ENCODE results near the gene IST1. TPM values are rescaled to one million over a fixed set of nuclear protein-coding genes. Genes with fewer than 3 reads are reported as not detected.
A peak's percentile ranks its signal among the peaks of the same experiment; 100 is the strongest.

The IST1 gene
- total RNA-seq, 2 donors from 2014 or later: 154 to 181 TPM

DNA sequence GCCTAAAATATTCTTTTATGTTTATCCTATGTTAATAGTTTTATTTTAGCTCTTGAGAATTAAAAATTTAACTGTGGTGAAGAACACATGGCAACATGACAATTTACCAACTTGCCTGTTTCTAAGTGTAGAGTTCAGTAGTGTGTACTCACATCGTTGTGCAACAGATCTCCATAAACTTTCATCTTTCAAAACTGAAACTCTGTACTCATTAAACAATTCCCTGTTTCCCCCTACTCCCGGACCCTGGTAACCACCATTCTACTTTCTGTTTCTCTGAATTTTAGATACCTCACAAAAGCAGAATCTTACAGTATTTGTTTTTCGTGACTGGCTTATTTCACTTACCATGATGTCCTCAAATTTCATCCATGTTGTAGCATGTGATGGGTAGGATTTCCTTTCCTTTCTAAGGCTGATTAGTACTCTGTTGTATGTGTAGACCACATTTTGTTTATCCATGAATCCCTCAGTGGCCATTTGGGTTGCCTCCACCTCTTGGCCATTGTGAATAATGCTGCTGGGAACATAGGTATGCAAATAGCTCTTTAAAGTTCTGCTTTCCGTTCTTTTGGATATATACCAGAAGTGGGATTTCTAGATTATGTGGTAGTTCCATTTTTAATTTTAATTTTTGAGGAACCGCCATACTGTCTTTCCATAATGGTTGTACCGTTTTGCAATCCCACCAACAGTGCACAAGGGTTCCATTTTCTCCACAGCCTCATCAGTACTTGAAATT lies 17.4 kb downstream of the IST1 start:
- Histone ChIP-seq H3K4me1 (ENCODE audit: control insufficient read depth in 1 of 2, low read depth in 2 of 2) (peaks cover 28 to 39% of the 10 kb centered on the region in 2 donors), H3K27me3 (replicated peaks; ENCODE audit: insufficient read depth) (no peaks in the 10 kb centered on the region), H3K27ac (no peak overlapping the region), H3K36me3 (peaks cover 9% of the 10 kb centered on the region), H3K9me3 (no peaks in the 10 kb centered on the region), H3K4me3 (no peak overlapping the region)
- no peak for ATAC-seq (ENCODE audit: insufficient number of reproducible peaks, low FRiP score, low read depth)
- DNase-seq (ENCODE audit: low spot score): no peak
- TF ChIP-seq, protein P1, sequence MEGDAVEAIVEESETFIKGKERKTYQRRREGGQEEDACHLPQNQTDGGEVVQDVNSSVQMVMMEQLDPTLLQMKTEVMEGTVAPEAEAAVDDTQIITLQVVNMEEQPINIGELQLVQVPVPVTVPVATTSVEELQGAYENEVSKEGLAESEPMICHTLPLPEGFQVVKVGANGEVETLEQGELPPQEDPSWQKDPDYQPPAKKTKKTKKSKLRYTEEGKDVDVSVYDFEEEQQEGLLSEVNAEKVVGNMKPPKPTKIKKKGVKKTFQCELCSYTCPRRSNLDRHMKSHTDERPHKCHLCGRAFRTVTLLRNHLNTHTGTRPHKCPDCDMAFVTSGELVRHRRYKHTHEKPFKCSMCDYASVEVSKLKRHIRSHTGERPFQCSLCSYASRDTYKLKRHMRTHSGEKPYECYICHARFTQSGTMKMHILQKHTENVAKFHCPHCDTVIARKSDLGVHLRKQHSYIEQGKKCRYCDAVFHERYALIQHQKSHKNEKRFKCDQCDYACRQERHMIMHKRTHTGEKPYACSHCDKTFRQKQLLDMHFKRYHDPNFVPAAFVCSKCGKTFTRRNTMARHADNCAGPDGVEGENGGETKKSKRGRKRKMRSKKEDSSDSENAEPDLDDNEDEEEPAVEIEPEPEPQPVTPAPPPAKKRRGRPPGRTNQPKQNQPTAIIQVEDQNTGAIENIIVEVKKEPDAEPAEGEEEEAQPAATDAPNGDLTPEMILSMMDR (IDR thresholded peaks at IDR 0.05): no peak

DNA sequence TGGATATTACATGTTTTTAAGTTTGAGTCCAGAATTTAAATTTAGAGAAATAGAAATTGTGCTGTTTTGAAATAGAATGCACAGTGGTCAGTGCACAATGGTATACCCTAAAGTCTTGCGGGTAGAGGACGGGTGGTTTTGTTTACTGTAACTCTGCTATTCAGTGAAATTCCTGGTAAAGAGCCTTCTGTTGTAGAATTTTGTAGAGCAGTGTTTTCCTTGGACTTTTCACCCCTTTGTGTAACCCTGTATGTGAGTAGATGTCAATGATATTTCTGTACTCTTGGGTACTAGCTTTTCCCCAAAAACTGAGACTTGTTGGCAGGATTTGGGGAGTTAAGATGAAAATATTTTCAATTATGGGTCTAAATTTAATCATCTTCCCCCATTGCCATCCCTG lies 19.5 kb downstream of the IST1 start:
- Histone ChIP-seq H3K4me3 (no peak overlapping the region), H3K27me3 (replicated peaks; ENCODE audit: insufficient read depth) (no peaks in the 10 kb centered on the region), H3K27ac (no peak overlapping the region), H3K4me1 (ENCODE audit: control insufficient read depth in 1 of 2, low read depth in 2 of 2) (peaks cover 30 to 39% of the 10 kb centered on the region in 2 donors), H3K9me3 (no peaks in the 10 kb centered on the region), H3K36me3 (peaks cover 29% of the 10 kb centered on the region)
- ATAC-seq (ENCODE audit: insufficient number of reproducible peaks, low FRiP score, low read depth): no peak
- DNase-seq (ENCODE audit: low spot score): no peak
- TF ChIP-seq, protein P1 (IDR thresholded peaks at IDR 0.05): no peak

DNA sequence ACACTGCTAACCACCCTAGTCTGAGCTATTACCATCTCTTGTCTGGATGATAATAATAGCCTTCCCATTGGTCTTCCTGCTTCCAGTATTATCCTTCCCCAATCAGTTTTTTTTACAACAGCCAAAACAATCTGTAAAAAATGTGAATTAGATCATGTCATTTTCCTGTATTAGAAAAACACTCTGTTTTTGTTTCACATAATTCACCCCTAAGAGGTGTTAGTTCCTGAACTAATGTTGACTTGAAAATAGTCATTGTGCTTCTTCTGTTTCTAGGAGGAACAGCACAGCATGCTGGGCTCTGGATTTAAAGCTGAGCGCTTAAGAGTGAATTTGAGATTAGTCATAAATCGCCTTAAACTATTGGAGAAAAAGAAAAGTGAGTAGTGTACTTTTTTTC lies 20.0 kb downstream of the IST1 start:
- ATAC-seq (ENCODE audit: insufficient number of reproducible peaks, low FRiP score, low read depth) (no peak), DNase-seq (ENCODE audit: low spot score) (no peak)
- peaks cover 32% of the 10 kb centered on the region for H3K36me3 ChIP-seq
- no peaks in the 10 kb centered on the region for H3K9me3 ChIP-seq
- no peaks in the 10 kb centered on the region for H3K27me3 ChIP-seq (replicated peaks; ENCODE audit: insufficient read depth)
- H3K4me1 ChIP-seq (ENCODE audit: control insufficient read depth in 1 of 2, low read depth in 2 of 2): peaks cover 30 to 39% of the 10 kb centered on the region in 2 donors
- TF ChIP-seq, protein P1 (IDR thresholded peaks at IDR 0.05): no peak
- H3K27ac ChIP-seq: no peak overlapping the region
- no peak overlapping the region for H3K4me3 ChIP-seq

DNA sequence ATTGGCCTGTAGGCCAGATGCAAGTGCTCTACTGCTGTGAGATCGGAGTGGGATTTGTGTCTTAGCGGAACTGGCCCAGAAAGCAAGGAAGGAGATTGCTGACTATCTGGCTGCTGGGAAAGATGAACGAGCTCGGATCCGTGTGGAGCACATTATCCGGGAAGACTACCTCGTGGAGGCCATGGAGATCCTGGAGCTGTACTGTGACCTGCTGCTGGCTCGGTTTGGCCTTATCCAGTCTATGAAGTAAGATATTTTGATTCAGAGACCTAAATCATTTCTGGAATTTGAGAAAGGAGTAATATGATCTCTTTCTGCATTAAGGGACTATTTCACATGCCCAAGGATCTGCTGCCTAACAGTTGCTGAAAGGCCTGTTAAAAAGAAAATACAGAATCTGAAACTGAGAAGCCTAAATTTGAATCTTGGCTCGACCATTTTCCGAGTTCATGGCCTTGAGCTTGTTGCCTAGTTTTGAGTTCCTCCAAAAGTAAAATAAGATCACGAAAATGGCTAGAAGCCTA lies 21.1 kb downstream of the IST1 start:
- TF ChIP-seq, protein P1 (IDR thresholded peaks at IDR 0.05): no peak
- Histone ChIP-seq H3K27me3 (replicated peaks; ENCODE audit: insufficient read depth) (no peaks in the 10 kb centered on the region), H3K27ac (peak overlapping the region in 1 of 2 donors; percentile 15), H3K4me3 (no peak overlapping the region), H3K9me3 (no peaks in the 10 kb centered on the region), H3K36me3 (peaks cover 43% of the 10 kb centered on the region), H3K4me1 (ENCODE audit: control insufficient read depth in 1 of 2, low read depth in 2 of 2) (peaks cover 30 to 39% of the 10 kb centered on the region in 2 donors)
- ATAC-seq (ENCODE audit: insufficient number of reproducible peaks, low FRiP score, low read depth): no peak
- DNase-seq (ENCODE audit: low spot score): no peak

DNA sequence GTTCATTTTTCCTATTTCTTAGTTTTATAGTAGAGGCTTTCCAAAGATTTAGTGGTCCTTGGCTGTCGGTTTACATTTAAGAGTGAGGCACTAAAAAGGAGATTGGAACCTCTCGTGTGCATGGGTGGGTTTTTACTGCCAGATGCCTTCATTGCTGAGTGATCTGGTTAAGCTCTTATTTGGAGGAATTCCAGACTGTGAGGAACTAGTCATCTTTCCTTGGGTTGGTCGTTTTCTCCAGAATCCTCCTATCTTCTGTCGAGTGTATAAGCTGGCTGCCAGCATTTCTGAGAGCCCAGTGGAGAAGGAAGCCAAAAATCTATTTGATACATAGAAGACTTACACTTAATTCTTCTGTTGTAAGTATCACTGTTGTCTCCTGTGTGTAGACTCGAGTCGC lies 22.6 kb downstream of the IST1 start:
- TF ChIP-seq, protein P1 (IDR thresholded peaks at IDR 0.05): no peak
- Histone ChIP-seq H3K4me1 (ENCODE audit: control insufficient read depth in 1 of 2, low read depth in 2 of 2) (peaks cover 30 to 39% of the 10 kb centered on the region in 2 donors), H3K4me3 (no peak overlapping the region), H3K9me3 (no peaks in the 10 kb centered on the region), H3K27ac (peak overlapping the region in 1 of 2 donors; percentile 32), H3K27me3 (replicated peaks; ENCODE audit: insufficient read depth) (no peaks in the 10 kb centered on the region), H3K36me3 (peaks cover 58% of the 10 kb centered on the region)
- DNase-seq (ENCODE audit: low spot score) (no peak), ATAC-seq (ENCODE audit: insufficient number of reproducible peaks, low FRiP score, low read depth) (no peak)

Measured in thoracic aorta (tissue), 2 donors.